Testis (tissue), 2 donors: ENCODE results near the gene HEPHL1.

ENCODE experiments used
- CTCF ChIP-seq, 3 experiments: fragments of 450-650 bp in 2 of 3; fragments of 200-600 bp in 1 of 3; sonication (generic) in 1 of 3; IDR thresholded peaks; one replicate each; pipeline ENCODE4 v1.5.1; 2016 to 2019; ENCODE audit warnings: antibody characterized with exemption in 3 of 3, mild to moderate bottlenecking in 2 of 3, moderate library complexity in 1 of 3
- POLR2A ChIP-seq: fragments of 450-650 bp; IDR thresholded peaks from one replicate; pipeline ENCODE4 v1.6.1; 2017; ENCODE audit warnings: antibody characterized with exemption, mild to moderate bottlenecking, moderate library complexity

GRCh38 chr11:94017446-94017845, 3.7 kb upstream of the HEPHL1 start:
- TF ChIP-seq POLR2A (no peak), CTCF (IDR thresholded peaks at IDR 0.05) (no peak)
